Trophoblast cell (in vitro differentiated cells and primary cell): ENCODE data around the gene LPCAT3.

Experiments
- DNase-seq, 2 donors: peaks; one replicate each; pipeline ENCODE4 v3.0.0-alpha.2; 2016
- H2AFZ ChIP-seq: 2 replicates; pipeline ENCODE4 v1.6.1; 2013; ENCODE audit warnings: low read length, moderate library complexity, mild to moderate bottlenecking; ENCODE audit not compliant: insufficient read depth, poor library complexity
- H2AK5ac ChIP-seq: 2 replicates; pipeline ENCODE4 v1.6.1; 2013; ENCODE audit warnings: mild to moderate bottlenecking, low read length
- H2BK120ac ChIP-seq: 2 replicates; pipeline ENCODE4 v1.6.1; 2013; ENCODE audit warnings: low read length, mild to moderate bottlenecking, moderate library complexity; ENCODE audit not compliant: insufficient read depth, poor library complexity
- H2BK12ac ChIP-seq: 2 replicates; pipeline ENCODE4 v1.6.1; 2013; ENCODE audit warnings: mild to moderate bottlenecking, low read length, moderate library complexity
- H2BK5ac ChIP-seq: 2 replicates; pipeline ENCODE4 v1.6.1; 2013; ENCODE audit warnings: low read length, low read depth, moderate library complexity, mild to moderate bottlenecking; ENCODE audit not compliant: poor library complexity
- H3K14ac ChIP-seq: 2 replicates; pipeline ENCODE4 v1.6.1; 2013; ENCODE audit warnings: mild to moderate bottlenecking, low read length
- H3K18ac ChIP-seq: 2 replicates; pipeline ENCODE4 v1.6.1; 2013; ENCODE audit warnings: mild to moderate bottlenecking, low read length
- H3K23ac ChIP-seq: 2 replicates; pipeline ENCODE4 v1.6.1; 2013; ENCODE audit warnings: low read length
- H3K27ac ChIP-seq: 2 replicates; pipeline ENCODE4 v1.5.1; 2013; ENCODE audit warnings: low read depth, mild to moderate bottlenecking, inconsistent platforms, low read length, moderate library complexity
- H3K27me3 ChIP-seq: 2 replicates; pipeline ENCODE4 v1.6.1; 2013; ENCODE audit warnings: inconsistent platforms, mild to moderate bottlenecking, low read length, moderate library complexity; ENCODE audit not compliant: insufficient read depth
- H3K36me3 ChIP-seq, 2 experiments: 1 replicate in 1 of 2; 2 replicates in 1 of 2; pipeline ENCODE4 v1.6.1; 2013; ENCODE audit warnings: low read length in 2 of 2, mild to moderate bottlenecking in 2 of 2, moderate library complexity in 1 of 2; ENCODE audit not compliant: insufficient read depth in 2 of 2, control insufficient read depth in 1 of 2
- H3K4ac ChIP-seq: 2 replicates; pipeline ENCODE4 v1.6.1; 2013; ENCODE audit warnings: low read depth, mild to moderate bottlenecking, low read length, moderate library complexity
- H3K4me1 ChIP-seq, 2 experiments: 1 replicate in 1 of 2; 2 replicates in 1 of 2; pipeline ENCODE4 v1.6.1; 2013; ENCODE audit warnings: low read length in 2 of 2, mild to moderate bottlenecking in 2 of 2, moderate library complexity in 1 of 2; ENCODE audit not compliant: insufficient read depth in 2 of 2, control insufficient read depth in 1 of 2
- H3K4me2 ChIP-seq: 2 replicates; pipeline ENCODE4 v1.6.1; 2013; ENCODE audit warnings: inconsistent platforms, mild to moderate bottlenecking, low read length, moderate library complexity
- H3K4me3 ChIP-seq: 2 replicates; pipeline ENCODE4 v1.5.1; 2013; ENCODE audit warnings: mild to moderate bottlenecking, low read depth, low read length, inconsistent platforms
- H3K79me1 ChIP-seq: one replicate; pipeline ENCODE4 v1.6.1; 2013; ENCODE audit warnings: low read length
- H3K79me2 ChIP-seq: 2 replicates; pipeline ENCODE4 v1.6.1; 2013; ENCODE audit warnings: low read length, mild to moderate bottlenecking; ENCODE audit not compliant: control insufficient read depth, insufficient read depth, poor library complexity
- H3K9ac ChIP-seq: 2 replicates; pipeline ENCODE4 v1.6.1; 2013; ENCODE audit warnings: mild to moderate bottlenecking, low read length
- H3K9me3 ChIP-seq: 2 replicates; pipeline ENCODE4 v1.6.1; 2013; ENCODE audit warnings: low read depth, mild to moderate bottlenecking, control low read depth, inconsistent platforms, low read length; ENCODE audit not compliant: insufficient read depth
- H4K12ac ChIP-seq: 2 replicates; pipeline ENCODE4 v1.6.1; 2013; ENCODE audit warnings: low read depth, mild to moderate bottlenecking, low read length, moderate library complexity
- H4K8ac ChIP-seq: 2 replicates; pipeline ENCODE4 v1.6.1; 2013; ENCODE audit warnings: low read depth, mild to moderate bottlenecking, low read length, moderate library complexity
- H4K91ac ChIP-seq: one replicate; pipeline ENCODE4 v1.6.1; 2013; ENCODE audit warnings: low read depth, mild to moderate bottlenecking, low read length, moderate library complexity
- WGBS: extraction: QIAGEN DNeasy Blood & Tissue Kit; methylation state at CpG from one replicate; pipeline ENCODE4 v1.1.7; 2013; ENCODE audit warnings: missing lambda C conversion rate; ENCODE audit not compliant: insufficient read length, insufficient coverage; ENCODE audit errors: extremely low coverage; 5-methylcytosine and 5-hydroxymethylcytosine counted together

LPCAT3 gene

GRCh38 chr12:6958609-6959057 is 59.6 kb downstream of the LPCAT3 start:
- Histone ChIP-seq H3K79me2 (peaks cover 11% of the 10 kb centered on the region), H3K27me3 (no peaks in the 10 kb centered on the region), H3K79me1 (peaks cover 23% of the 10 kb centered on the region), H3K4me2 (no peak overlapping the region), H3K9ac (no peak overlapping the region), H2AK5ac (no peak overlapping the region), H4K8ac (no peak overlapping the region), H3K23ac (no peak overlapping the region), H3K4me1 (peaks cover 6 to 14% of the 10 kb centered on the region in 2 experiments), H4K12ac (no peak overlapping the region), H4K91ac (no peak overlapping the region), H2AFZ (no peak overlapping the region), H3K18ac (no peak overlapping the region), H2BK5ac (no peak overlapping the region), H3K36me3 (peaks cover 12 to 16% of the 10 kb centered on the region in 2 experiments), H3K27ac (no peak overlapping the region), H3K4ac (no peak overlapping the region), H3K14ac (no peak overlapping the region), H2BK120ac (no peak overlapping the region), H3K9me3 (peaks cover 2% of the 10 kb centered on the region), H2BK12ac (no peak overlapping the region), H3K4me3 (no peak overlapping the region)
- no CpG with 5 or more reads among the region's 10 CpGs for WGBS
- DNase-seq: no peak

DNA sequence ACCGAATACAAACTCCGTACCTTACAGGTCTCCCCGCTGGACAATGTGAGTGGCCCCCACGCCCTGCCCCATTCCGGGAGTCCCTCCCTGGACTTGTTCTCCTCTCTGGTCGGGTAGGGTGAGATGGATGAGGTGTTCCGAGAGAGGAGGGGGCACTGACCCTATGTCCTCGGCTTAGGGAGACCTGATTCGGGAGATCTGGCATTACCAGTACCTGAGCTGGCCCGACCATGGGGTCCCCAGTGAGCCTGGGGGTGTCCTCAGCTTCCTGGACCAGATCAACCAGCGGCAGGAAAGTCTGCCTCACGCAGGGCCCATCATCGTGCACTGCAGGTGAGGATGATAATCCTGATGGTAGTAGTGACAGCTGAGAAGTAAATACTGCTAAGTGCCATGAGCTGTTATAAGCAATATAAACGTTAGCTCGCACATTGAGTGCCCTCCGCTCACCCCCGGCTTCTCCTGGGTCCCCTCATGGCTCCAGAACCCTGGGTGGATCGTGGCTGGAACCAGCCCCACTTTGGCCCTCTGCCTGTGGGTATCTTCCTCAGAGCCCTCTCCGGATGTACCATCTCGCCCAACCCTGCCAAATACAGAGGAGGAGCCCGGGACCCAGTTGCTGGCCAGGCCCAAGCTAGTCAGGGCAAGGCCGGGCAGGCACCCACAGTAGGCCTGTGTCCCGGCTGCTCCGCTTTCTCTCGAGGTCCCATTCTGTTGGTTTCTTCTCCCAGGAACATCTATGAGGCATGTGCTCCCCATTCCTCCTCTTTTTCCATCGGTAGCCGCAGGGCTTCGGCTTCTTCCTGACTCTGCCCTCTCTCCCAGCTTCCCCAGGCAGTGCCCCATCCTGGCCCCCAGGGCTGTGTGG is 60.3 kb downstream of the LPCAT3 start:
- Histone ChIP-seq H4K12ac (no peak overlapping the region), H2AFZ (no peak overlapping the region), H3K27ac (no peak overlapping the region), H2AK5ac (no peak overlapping the region), H3K9ac (no peak overlapping the region), H3K79me2 (peaks cover 6% of the 10 kb centered on the region), H3K79me1 (peaks cover 17% of the 10 kb centered on the region), H2BK12ac (no peak overlapping the region), H3K4ac (no peak overlapping the region), H3K27me3 (no peaks in the 10 kb centered on the region), H3K14ac (no peak overlapping the region), H3K4me2 (no peak overlapping the region), H4K8ac (no peak overlapping the region), H3K4me3 (no peak overlapping the region), H3K9me3 (no peaks in the 10 kb centered on the region), H2BK5ac (no peak overlapping the region), H3K36me3 (peaks cover 12 to 16% of the 10 kb centered on the region in 2 experiments), H4K91ac (no peak overlapping the region), H3K18ac (no peak overlapping the region), H3K4me1 (peaks cover 6 to 13% of the 10 kb centered on the region in 2 experiments), H3K23ac (no peak overlapping the region), H2BK120ac (no peak overlapping the region)
- no peak for DNase-seq
- no CpG with 5 or more reads among the region's 28 CpGs for WGBS

GRCh38 chr12:6957151-6957701 is 61.0 kb downstream of the LPCAT3 start:
- DNase-seq: no peak

DNA sequence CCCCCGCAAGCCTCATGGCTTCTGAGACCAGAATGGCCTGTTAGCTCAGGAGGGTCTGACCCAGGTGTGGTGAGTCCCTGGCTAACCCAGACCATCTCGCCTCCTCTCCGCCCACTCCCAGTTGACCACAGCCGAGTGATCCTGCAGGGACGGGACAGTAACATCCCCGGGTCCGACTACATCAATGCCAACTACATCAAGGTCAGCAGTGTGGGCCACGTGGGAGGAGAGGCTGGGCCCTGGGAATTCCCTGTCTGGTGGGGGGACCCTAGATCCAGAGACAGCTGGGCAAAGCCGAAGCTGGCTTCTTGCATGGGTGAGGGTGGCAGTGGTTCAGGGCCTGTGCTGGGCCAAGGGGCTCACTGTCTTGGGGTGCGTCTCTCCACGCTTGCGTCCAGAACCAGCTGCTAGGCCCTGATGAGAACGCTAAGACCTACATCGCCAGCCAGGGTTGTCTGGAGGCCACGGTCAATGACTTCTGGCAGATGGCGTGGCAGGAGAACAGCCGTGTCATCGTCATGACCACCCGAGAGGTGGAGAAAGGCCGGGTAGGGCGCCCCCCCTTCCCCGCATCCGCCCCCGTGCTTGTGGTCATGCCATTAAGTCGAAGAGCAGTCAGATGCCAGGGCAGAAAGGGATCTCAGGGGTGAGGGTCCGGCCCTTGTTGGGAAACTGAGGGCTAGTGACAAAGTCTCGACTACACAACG is 62.1 kb downstream of the LPCAT3 start:
- Histone ChIP-seq H3K4me1 (peaks cover 0 to 3% of the 10 kb centered on the region in 2 experiments), H3K14ac (no peak overlapping the region), H2BK120ac (no peak overlapping the region), H3K18ac (no peak overlapping the region), H3K36me3 (peaks cover 12 to 16% of the 10 kb centered on the region in 2 experiments), H2BK5ac (no peak overlapping the region), H4K91ac (no peak overlapping the region), H3K79me2 (no peaks in the 10 kb centered on the region), H2AFZ (no peak overlapping the region), H2AK5ac (no peak overlapping the region), H3K27me3 (no peaks in the 10 kb centered on the region), H3K4me2 (no peak overlapping the region), H3K79me1 (peaks cover under 1% of the 10 kb centered on the region), H3K9ac (no peak overlapping the region), H4K8ac (no peak overlapping the region), H3K23ac (no peak overlapping the region), H3K4ac (no peak overlapping the region), H2BK12ac (no peak overlapping the region), H3K27ac (no peak overlapping the region), H3K9me3 (no peaks in the 10 kb centered on the region), H3K4me3 (no peak overlapping the region), H4K12ac (no peak overlapping the region)
- no CpG with 5 or more reads among the region's 28 CpGs for WGBS
- no peak for DNase-seq

More at GRCh38 chr12:6957151-6957701, 61.0 kb downstream of the LPCAT3 start:
- H3K4me3 ChIP-seq: no peak overlapping the region
- H2BK120ac ChIP-seq: no peak overlapping the region
- H4K8ac ChIP-seq: no peak overlapping the region
- no peak overlapping the region for H2BK5ac ChIP-seq
- H2BK12ac ChIP-seq: no peak overlapping the region
- H3K18ac ChIP-seq: no peak overlapping the region
- H3K4me1 ChIP-seq: peaks cover 0 to 8% of the 10 kb centered on the region in 2 experiments
- H3K9ac ChIP-seq: no peak overlapping the region
- H3K27me3 ChIP-seq: no peaks in the 10 kb centered on the region
- H3K14ac ChIP-seq: no peak overlapping the region
- no peak overlapping the region for H2AFZ ChIP-seq
- H4K91ac ChIP-seq: no peak overlapping the region
- H3K27ac ChIP-seq: no peak overlapping the region
- H3K79me1 ChIP-seq: peaks cover 10% of the 10 kb centered on the region
- no CpG with 5 or more reads among the region's 20 CpGs for WGBS
- no peak overlapping the region for H2AK5ac ChIP-seq
- no peak overlapping the region for H3K4ac ChIP-seq
- H3K4me2 ChIP-seq: no peak overlapping the region
- no peak overlapping the region for H3K23ac ChIP-seq
- no peaks in the 10 kb centered on the region for H3K79me2 ChIP-seq
- H3K36me3 ChIP-seq: peaks cover 12 to 16% of the 10 kb centered on the region in 2 experiments
- no peaks in the 10 kb centered on the region for H3K9me3 ChIP-seq
- H4K12ac ChIP-seq: no peak overlapping the region
